Measurements from ENCODE around the gene RIMS1. TPM values are rescaled to one million over a fixed set of nuclear protein-coding genes. Genes with fewer than 3 reads are reported as not detected.

The RIMS1 gene
- total and polyA plus RNA-seq, 2 experiments from 2014 or later, result 0.29 to 0.92 TPM

GRCh38 chr6:72425003-72425681 lies 538.8 kb downstream of the RIMS1 start:
- no peak for TF ChIP-seq CTCF (IDR thresholded peaks at IDR 0.05; ENCODE audit: low read depth, low read length)
- no peak overlapping the region for H3K27ac ChIP-seq
- H3K27me3 ChIP-seq, result no peaks in the 10 kb centered on the region
- H3K36me3 ChIP-seq, result no peaks in the 10 kb centered on the region
- no peaks in the 10 kb centered on the region for H3K9me3 ChIP-seq (ENCODE audit: low read depth)
- H3K4me3 ChIP-seq, result no peak overlapping the region
- no peaks in the 10 kb centered on the region for H3K4me1 ChIP-seq (ENCODE audit: low read depth)
- DNase-seq (ENCODE audit: low read depth in 1 of 2, low spot score in 1 of 2), result peak in 1 of 2 donors; percentile 44

- no peak for DNase-seq (ENCODE audit: low read depth in 1 of 2, low spot score in 1 of 2)
- H3K4me1 ChIP-seq (ENCODE audit: low read depth), result no peaks in the 10 kb centered on the region
- no peaks in the 10 kb centered on the region for H3K9me3 ChIP-seq (ENCODE audit: low read depth)
Observed at GRCh38 chr6:72440611-72441010, 554.3 kb downstream of the RIMS1 start.

GRCh38 chr6:72446430-72446829 lies 560.1 kb downstream of the RIMS1 start:
- Histone ChIP-seq H3K4me3 (no peak overlapping the region), H3K27ac (no peak overlapping the region), H3K4me1 (ENCODE audit: low read depth) (no peaks in the 10 kb centered on the region), H3K36me3 (no peaks in the 10 kb centered on the region), H3K9me3 (ENCODE audit: low read depth) (no peaks in the 10 kb centered on the region), H3K27me3 (no peaks in the 10 kb centered on the region)
- peak; percentile 20 to 66 for DNase-seq (ENCODE audit: low read depth in 1 of 2, low spot score in 1 of 2)
- no peak for TF ChIP-seq CTCF (IDR thresholded peaks at IDR 0.05; ENCODE audit: low read depth, low read length)

More at GRCh38 chr6:72440611-72441010, 554.3 kb downstream of the RIMS1 start:
- Histone ChIP-seq H3K4me3 (no peak overlapping the region), H3K27ac (no peak overlapping the region), H3K27me3 (no peaks in the 10 kb centered on the region), H3K36me3 (no peaks in the 10 kb centered on the region)
- TF ChIP-seq CTCF (IDR thresholded peaks at IDR 0.05; ENCODE audit: low read depth, low read length), result no peak
